Thyroid gland (tissue), 4 donors: ENCODE results near the gene RXRB.

Source experiments
- CTCF ChIP-seq, 6 experiments: fragments of 200-600 bp in 3 of 6; fragments of 450-650 bp in 3 of 6; sonication (generic) in 3 of 6; IDR thresholded peaks; one replicate each; pipeline ENCODE4 v1.5.1; 2016 to 2019; ENCODE audit warnings: antibody characterized with exemption in 6 of 6, mild to moderate bottlenecking in 2 of 6, inconsistent platforms in 1 of 6, moderate library complexity in 1 of 6
- POLR2A ChIP-seq, 2 donors: fragments of 450-650 bp; IDR thresholded peaks; one replicate each; pipeline ENCODE4 v1.6.1; 2017; ENCODE audit warnings: antibody characterized with exemption in 2 of 2, mild to moderate bottlenecking in 2 of 2, moderate library complexity in 1 of 2

GRCh38 chr6:33175436-33176069 is 24.9 kb downstream of the RXRB start:
- no peak for TF ChIP-seq CTCF (IDR thresholded peaks at IDR 0.05)
- TF ChIP-seq POLR2A (IDR thresholded peaks at IDR 0.05): no peak
